Keratinocyte (primary cell): ENCODE measurements around the gene AQR. TPM values are rescaled to one million over a fixed set of nuclear protein-coding genes. Genes with fewer than 3 reads are reported as not detected.
A peak's percentile ranks its signal among the peaks of the same experiment; 100 is the strongest.

Source experiments
- DNase-seq: peaks from one replicate; pipeline ENCODE4 v3.0.0-alpha.2; 2011; ENCODE audit warnings: low read depth, missing footprints, low spot score
- FAIRE-seq: peaks from 2 replicates; lab custom pipeline; 2011; peaks lifted over from hg19 to GRCh38; lab: Jason Lieb, UNC
- H2AFZ ChIP-seq: 2 replicates; pipeline ENCODE4 v1.6.0; 2012; ENCODE audit warnings: low read length, control low read depth, inconsistent platforms; ENCODE audit not compliant: control insufficient read depth
- H3K27ac ChIP-seq: 2 replicates; pipeline ENCODE4 v1.5.1; 2011; ENCODE audit warnings: low read length; ENCODE audit not compliant: control insufficient read depth, insufficient read depth
- H3K27me3 ChIP-seq: 3 replicates; pipeline ENCODE4 v1.6.0; 2011; ENCODE audit warnings: low read length; ENCODE audit not compliant: control insufficient read depth, insufficient read depth; ENCODE audit errors: extremely low read depth
- H3K36me3 ChIP-seq, 2 experiments: 2 replicates in 1 of 2; 3 replicates in 1 of 2; pipeline ENCODE4 v1.5.1; 2011; ENCODE audit warnings: low read length in 2 of 2, mild to moderate bottlenecking in 1 of 2; ENCODE audit not compliant: control insufficient read depth in 2 of 2, insufficient read depth in 2 of 2; ENCODE audit errors: extremely low read depth in 1 of 2
- H3K4me1 ChIP-seq: 3 replicates; pipeline ENCODE4 v1.5.1; 2011; ENCODE audit warnings: low read length; ENCODE audit not compliant: control insufficient read depth, insufficient read depth; ENCODE audit errors: extremely low read depth
- H3K4me2 ChIP-seq: 3 replicates; pipeline ENCODE4 v1.6.0; 2011; ENCODE audit warnings: low read depth, low read length; ENCODE audit not compliant: control insufficient read depth, insufficient read depth; ENCODE audit errors: extremely low read depth
- H3K4me3 ChIP-seq, 3 experiments: fragments of 200-600 bp in 1 of 3; sonication (generic) in 1 of 3; 2 replicates in 2 of 3; 3 replicates in 1 of 3; pipeline ENCODE4 v1.5.1; 2011 to 2016; ENCODE audit warnings: low read length in 3 of 3, mild to moderate bottlenecking in 3 of 3, control low read depth in 2 of 3, inconsistent platforms in 1 of 3, low read depth in 1 of 3, mixed read lengths in 1 of 3, mixed run types in 1 of 3, moderate library complexity in 1 of 3; ENCODE audit not compliant: control insufficient read depth in 2 of 3, insufficient read depth in 2 of 3; ENCODE audit errors: extremely low read depth in 1 of 3
- H3K79me2 ChIP-seq: 2 replicates; pipeline ENCODE4 v1.6.0; 2012; ENCODE audit warnings: low read length; ENCODE audit not compliant: control insufficient read depth, insufficient read depth
- H3K9ac ChIP-seq: 3 replicates; pipeline ENCODE4 v1.6.0; 2011; ENCODE audit warnings: low read length; ENCODE audit not compliant: control insufficient read depth, insufficient read depth; ENCODE audit errors: extremely low read depth
- H3K9me1 ChIP-seq: 3 replicates; pipeline ENCODE4 v1.6.0; 2011; ENCODE audit warnings: low read length; ENCODE audit not compliant: control insufficient read depth, insufficient read depth; ENCODE audit errors: extremely low read depth
- H3K9me3 ChIP-seq: 2 replicates; pipeline ENCODE4 v1.5.1; 2012; ENCODE audit warnings: low read depth, low read length; ENCODE audit not compliant: control insufficient read depth
- H4K20me1 ChIP-seq: 3 replicates; pipeline ENCODE4 v1.6.0; 2011; ENCODE audit warnings: low read length; ENCODE audit not compliant: control insufficient read depth, insufficient read depth; ENCODE audit errors: extremely low read depth
- CTCF ChIP-seq, 3 experiments: IDR thresholded peaks in 1 of 3; conservative IDR thresholded peaks in 1 of 3; optimal IDR thresholded peaks in 1 of 3; 2 replicates in 2 of 3; 3 replicates in 1 of 3; pipeline versions ENCODE3 to v1.5.1; 2011; ENCODE audit warnings: low read length in 3 of 3, mild to moderate bottlenecking in 3 of 3, moderate library complexity in 2 of 3, control low read depth in 1 of 3, inconsistent platforms in 1 of 3; ENCODE audit not compliant: insufficient read depth in 2 of 3; ENCODE audit errors: extremely low read depth in 1 of 3
- EZH2 ChIP-seq: IDR thresholded peaks from one replicate; pipeline ENCODE4 v1.6.1; 2012; ENCODE audit warnings: inconsistent platforms, mild to moderate bottlenecking, low read length, moderate library complexity
- dilution Hi-C: fragments of 300-500 bp; cut with MboI; formaldehyde crosslinking; loops from one replicate; pipeline ENCODE4 v1.7.0; 2020; ENCODE audit warnings: low sequenced_read_pairs; ENCODE audit not compliant: extremely low pct_ligation_motif_present
- polyA plus RNA-seq, 5 experiments: library from polyadenylated mRNA; depleted of rRNA in 3 of 5; stranded (reverse) in 3 of 5; stranded (forward) in 1 of 5; unstranded in 1 of 5; fragments of >200 nt; gene quantifications; 1 replicate in 1 of 5; 2 replicates in 3 of 5; 3 replicates in 1 of 5; pipeline versions ENCODE4 v1.2.1 to v1.2.3, GENCODE V29; 2011 to 2012; ENCODE audit warnings: missing spikeins in 2 of 5, low read depth in 1 of 5, low replicate concordance in 1 of 5

Gene AQR
- polyA plus RNA-seq, 1 donor (not counting 4 experiments of a cell fraction or from before 2014, with no cell fraction given) = 28.2 TPM

- Histone ChIP-seq H3K9me3 (no peaks in the 10 kb centered on the region), H3K9ac (peak overlapping the region; percentile 99), H2AFZ (no peak overlapping the region), H4K20me1 (no peaks in the 10 kb centered on the region), H3K4me3 (peak overlapping the region; percentile 94 to 99 (median 96)), H3K4me2 (peak overlapping the region; percentile 83), H3K36me3 (peaks cover 7 to 8% of the 10 kb centered on the region in 2 experiments), H3K9me1 (no peaks in the 10 kb centered on the region), H3K79me2 (peaks cover 46% of the 10 kb centered on the region), H3K4me1 (peaks cover 14% of the 10 kb centered on the region), H3K27ac (peak overlapping the region; percentile 99), H3K27me3 (no peaks in the 10 kb centered on the region)
- dilution Hi-C loops = no loop called here
- TF ChIP-seq EZH2 (no peak), CTCF (optimal IDR thresholded peaks at IDR 0.05 in 1 of 3, IDR thresholded peaks at IDR 0.05 in 1 of 3, conservative IDR thresholded peaks at IDR 0.05 in 1 of 3; ENCODE audit: extremely low read depth in 1 of 3, insufficient read depth in 2 of 3, low read length in 3 of 3) (no peak)
- no peak for DNase-seq
- FAIRE-seq = no peak
Observed at GRCh38 chr15:34986326-34986725, 16.8 kb upstream of the AQR start.

GRCh38 chr15:34984889-34985630 lies 15.5 kb upstream of the AQR start:
- FAIRE-seq = no peak
- dilution Hi-C loops = no loop called here
- peaks cover 46% of the 10 kb centered on the region for H3K79me2 ChIP-seq

More at GRCh38 chr15:34984889-34985630, 15.5 kb upstream of the AQR start:
- Histone ChIP-seq H4K20me1 (no peaks in the 10 kb centered on the region), H3K4me1 (peaks cover 14% of the 10 kb centered on the region), H3K27me3 (no peaks in the 10 kb centered on the region), H3K4me2 (peak overlapping the region; percentile 83), H3K4me3 (peak overlapping the region in 1 of 3 experiments; percentile 18), H3K9me3 (no peaks in the 10 kb centered on the region), H2AFZ (no peak overlapping the region), H3K27ac (peak overlapping the region; percentile 50), H3K9ac (peak overlapping the region; percentile 10), H3K9me1 (no peaks in the 10 kb centered on the region), H3K36me3 (peaks cover 8 to 9% of the 10 kb centered on the region in 2 experiments)
- no peak for DNase-seq
- TF ChIP-seq CTCF (optimal IDR thresholded peaks at IDR 0.05 in 1 of 3, IDR thresholded peaks at IDR 0.05 in 1 of 3, conservative IDR thresholded peaks at IDR 0.05 in 1 of 3; ENCODE audit: extremely low read depth in 1 of 3, insufficient read depth in 2 of 3, low read length in 3 of 3) = no peak
- TF ChIP-seq EZH2 = no peak
